Measurements from ENCODE around the gene C6orf120. TPM values are rescaled to one million over a fixed set of nuclear protein-coding genes. Genes with fewer than 3 reads are reported as not detected.

Gene C6orf120
- total and polyA plus RNA-seq, 4 donors = 4.3 to 23.9 (median 21.9) TPM

DNA sequence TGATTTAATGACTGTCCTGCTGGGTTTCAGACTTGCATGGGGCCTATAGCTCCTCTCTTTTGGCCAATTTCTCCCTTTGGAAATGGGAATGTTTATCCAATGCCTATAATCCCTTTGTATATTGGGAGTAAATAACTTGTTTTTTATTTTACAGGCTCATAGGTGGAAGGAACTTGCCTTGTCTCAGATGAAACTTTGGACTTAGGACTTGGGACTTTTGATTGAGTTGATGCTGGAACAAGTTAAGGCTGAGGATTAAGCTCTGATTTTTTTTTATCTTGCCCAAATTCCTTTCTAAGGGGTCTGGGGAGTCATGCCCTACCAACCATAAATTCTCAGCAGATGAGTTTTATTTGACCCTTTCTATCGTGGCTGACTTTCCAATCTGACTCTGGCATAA is 23.6 kb upstream of the C6orf120 start:
- Histone ChIP-seq H3K4me1 (ENCODE audit: control insufficient read depth in 5 of 5, insufficient read depth in 5 of 5, low read length in 5 of 5) (no peaks in the 10 kb centered on the region), H3K4me3 (no peak overlapping the region), H3K27ac (ENCODE audit: low read depth in 1 of 2, low read length in 1 of 2) (no peak overlapping the region), H3K27me3 (ENCODE audit: control insufficient read depth in 3 of 3, insufficient read depth in 3 of 3, low read length in 2 of 3) (no peaks in the 10 kb centered on the region), H3K9me3 (ENCODE audit: control insufficient read depth in 4 of 4, insufficient read depth in 3 of 4, low read length in 3 of 4) (peaks cover 0 to 9% (median 3%) of the 10 kb centered on the region in 4 donors), H3K9ac (ENCODE audit: insufficient read depth in 1 of 2, low read length in 2 of 2) (no peak overlapping the region), H3K36me3 (ENCODE audit: control insufficient read depth in 4 of 4, insufficient read depth in 4 of 4, low read length in 4 of 4) (peaks cover 0 to 10% (median 6%) of the 10 kb centered on the region in 4 donors)
- 89 to 91% methylated on average over 1 of the region's 1 CpG for WGBS, 2 donors
- no peak for ATAC-seq (ENCODE audit: insufficient read depth, low FRiP score)
- no peak for DNase-seq
- TF ChIP-seq, protein P1, sequence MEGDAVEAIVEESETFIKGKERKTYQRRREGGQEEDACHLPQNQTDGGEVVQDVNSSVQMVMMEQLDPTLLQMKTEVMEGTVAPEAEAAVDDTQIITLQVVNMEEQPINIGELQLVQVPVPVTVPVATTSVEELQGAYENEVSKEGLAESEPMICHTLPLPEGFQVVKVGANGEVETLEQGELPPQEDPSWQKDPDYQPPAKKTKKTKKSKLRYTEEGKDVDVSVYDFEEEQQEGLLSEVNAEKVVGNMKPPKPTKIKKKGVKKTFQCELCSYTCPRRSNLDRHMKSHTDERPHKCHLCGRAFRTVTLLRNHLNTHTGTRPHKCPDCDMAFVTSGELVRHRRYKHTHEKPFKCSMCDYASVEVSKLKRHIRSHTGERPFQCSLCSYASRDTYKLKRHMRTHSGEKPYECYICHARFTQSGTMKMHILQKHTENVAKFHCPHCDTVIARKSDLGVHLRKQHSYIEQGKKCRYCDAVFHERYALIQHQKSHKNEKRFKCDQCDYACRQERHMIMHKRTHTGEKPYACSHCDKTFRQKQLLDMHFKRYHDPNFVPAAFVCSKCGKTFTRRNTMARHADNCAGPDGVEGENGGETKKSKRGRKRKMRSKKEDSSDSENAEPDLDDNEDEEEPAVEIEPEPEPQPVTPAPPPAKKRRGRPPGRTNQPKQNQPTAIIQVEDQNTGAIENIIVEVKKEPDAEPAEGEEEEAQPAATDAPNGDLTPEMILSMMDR (IDR thresholded peaks at IDR 0.05; ENCODE audit: control extremely low read depth, extremely low read depth) = no peak

DNA sequence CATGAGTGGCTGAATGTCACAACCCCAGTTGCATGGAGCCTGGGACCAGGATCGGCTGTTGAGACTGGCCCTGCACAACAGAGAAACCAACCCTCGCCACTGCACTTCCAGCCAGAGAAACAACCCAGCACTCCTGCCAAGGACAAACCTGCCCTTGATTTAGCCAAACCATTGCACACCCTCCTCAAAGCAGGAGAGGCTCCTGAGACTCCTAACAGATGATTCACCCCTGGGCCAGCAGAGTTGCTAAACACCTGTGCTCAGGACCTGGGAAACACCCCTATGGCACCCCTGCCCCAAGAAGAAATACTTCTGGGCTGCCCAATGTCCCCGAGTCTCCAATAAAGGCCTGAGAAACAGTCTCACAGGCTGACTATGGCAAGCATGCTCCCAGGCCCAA is 17.9 kb upstream of the C6orf120 start:
- Histone ChIP-seq H3K9ac (ENCODE audit: insufficient read depth in 1 of 2, low read length in 2 of 2) (no peak overlapping the region), H3K27ac (ENCODE audit: low read depth in 1 of 2, low read length in 1 of 2) (no peak overlapping the region), H3K36me3 (ENCODE audit: control insufficient read depth in 4 of 4, insufficient read depth in 4 of 4, low read length in 4 of 4) (peaks cover 10 to 43% (median 25%) of the 10 kb centered on the region in 4 donors), H3K4me3 (no peak overlapping the region), H3K4me1 (ENCODE audit: control insufficient read depth in 5 of 5, insufficient read depth in 5 of 5, low read length in 5 of 5) (no peaks in the 10 kb centered on the region), H3K9me3 (ENCODE audit: control insufficient read depth in 4 of 4, insufficient read depth in 3 of 4, low read length in 3 of 4) (peaks cover 3 to 12% (median 8%) of the 10 kb centered on the region in 4 donors), H3K27me3 (ENCODE audit: control insufficient read depth in 3 of 3, insufficient read depth in 3 of 3, low read length in 2 of 3) (no peaks in the 10 kb centered on the region)
- 96 to 97% methylated on average over 3 of the region's 3 CpGs for WGBS, 2 donors
- TF ChIP-seq, protein P1 (IDR thresholded peaks at IDR 0.05; ENCODE audit: control extremely low read depth, extremely low read depth) = no peak
- DNase-seq (no peak), ATAC-seq (ENCODE audit: insufficient read depth, low FRiP score) (no peak)

DNA sequence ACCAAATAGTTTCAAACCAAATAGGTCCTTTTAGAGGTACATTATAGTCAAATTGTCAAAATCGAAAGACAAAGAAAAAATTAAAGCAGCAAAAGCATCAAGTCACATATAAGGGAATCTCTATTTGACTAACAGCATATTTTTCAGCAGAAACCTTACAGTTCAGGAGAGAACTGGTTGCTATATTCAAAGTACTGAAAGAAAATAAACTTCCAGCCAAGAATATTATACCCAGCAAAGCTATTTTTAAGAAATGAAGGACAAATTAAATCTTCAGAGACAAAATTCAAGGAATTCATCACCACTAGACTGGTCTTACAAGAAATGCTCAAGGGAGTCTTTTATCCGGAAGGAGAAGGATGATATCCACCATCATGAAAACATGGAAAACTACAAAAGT is 16.1 kb upstream of the C6orf120 start:
- TF ChIP-seq, protein P1 (IDR thresholded peaks at IDR 0.05; ENCODE audit: control extremely low read depth, extremely low read depth) = no peak
- no peak for ATAC-seq (ENCODE audit: insufficient read depth, low FRiP score)
- 94 to 98% methylated on average over 2 of the region's 2 CpGs for WGBS, 2 donors
- no peak for DNase-seq
- Histone ChIP-seq H3K4me3 (no peak overlapping the region), H3K9ac (ENCODE audit: insufficient read depth in 1 of 2, low read length in 2 of 2) (no peak overlapping the region), H3K4me1 (ENCODE audit: control insufficient read depth in 5 of 5, insufficient read depth in 5 of 5, low read length in 5 of 5) (no peaks in the 10 kb centered on the region), H3K27me3 (ENCODE audit: control insufficient read depth in 3 of 3, insufficient read depth in 3 of 3, low read length in 2 of 3) (no peaks in the 10 kb centered on the region), H3K9me3 (ENCODE audit: control insufficient read depth in 4 of 4, insufficient read depth in 3 of 4, low read length in 3 of 4) (peaks cover 3 to 18% (median 10%) of the 10 kb centered on the region in 4 donors), H3K36me3 (ENCODE audit: control insufficient read depth in 4 of 4, insufficient read depth in 4 of 4, low read length in 4 of 4) (peaks cover 10 to 50% (median 29%) of the 10 kb centered on the region in 4 donors), H3K27ac (ENCODE audit: low read depth in 1 of 2, low read length in 1 of 2) (no peak overlapping the region)

DNA sequence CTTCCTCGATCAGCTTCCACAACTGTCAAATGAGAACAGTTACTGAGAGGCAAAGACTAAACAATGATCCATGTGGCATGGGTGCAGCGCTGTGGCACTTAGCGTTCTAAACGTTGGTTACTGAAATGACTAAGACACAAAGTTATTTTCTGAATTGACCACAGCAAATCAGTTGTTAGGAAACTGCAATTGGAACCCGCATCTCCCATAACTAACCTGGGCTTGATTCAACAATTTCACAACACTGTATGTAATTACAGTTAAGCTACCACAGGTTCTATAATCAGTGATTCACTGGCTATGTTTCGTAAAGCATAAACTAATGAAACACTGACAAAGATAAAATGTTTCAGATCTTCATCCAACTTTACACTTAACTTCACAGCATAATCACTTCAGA is 12.6 kb upstream of the C6orf120 start:
- Histone ChIP-seq H3K9me3 (ENCODE audit: control insufficient read depth in 4 of 4, insufficient read depth in 3 of 4, low read length in 3 of 4) (peaks cover 0 to 22% (median 7%) of the 10 kb centered on the region in 4 donors), H3K36me3 (ENCODE audit: control insufficient read depth in 4 of 4, insufficient read depth in 4 of 4, low read length in 4 of 4) (peaks cover 4 to 53% (median 26%) of the 10 kb centered on the region in 4 donors), H3K4me1 (ENCODE audit: control insufficient read depth in 5 of 5, insufficient read depth in 5 of 5, low read length in 5 of 5) (no peaks in the 10 kb centered on the region), H3K9ac (ENCODE audit: insufficient read depth in 1 of 2, low read length in 2 of 2) (no peak overlapping the region), H3K4me3 (no peak overlapping the region), H3K27ac (ENCODE audit: low read depth in 1 of 2, low read length in 1 of 2) (no peak overlapping the region), H3K27me3 (ENCODE audit: control insufficient read depth in 3 of 3, insufficient read depth in 3 of 3, low read length in 2 of 3) (no peaks in the 10 kb centered on the region)
- ATAC-seq (ENCODE audit: insufficient read depth, low FRiP score) = no peak
- WGBS, 2 donors = 95 to 96% methylated on average over 6 of the region's 6 CpGs
- TF ChIP-seq, protein P1 (IDR thresholded peaks at IDR 0.05; ENCODE audit: control extremely low read depth, extremely low read depth) = no peak
- no peak for DNase-seq
